Mammary microvascular endothelial cell (primary cell): Measurements from ENCODE around the gene UNC13A. TPM values are rescaled to one million over a fixed set of nuclear protein-coding genes. Genes with fewer than 3 reads are reported as not detected.

Source experiments
- total RNA-seq: library from RNA; depleted of rRNA; stranded (reverse); fragments of >200 nt; gene quantifications from 2 replicates; pipeline ENCODE4 v1.2.3, GENCODE V29; 2015

UNC13A gene
- total RNA-seq = under 0.01 and 0.54 TPM in 2 replicates

DNA sequence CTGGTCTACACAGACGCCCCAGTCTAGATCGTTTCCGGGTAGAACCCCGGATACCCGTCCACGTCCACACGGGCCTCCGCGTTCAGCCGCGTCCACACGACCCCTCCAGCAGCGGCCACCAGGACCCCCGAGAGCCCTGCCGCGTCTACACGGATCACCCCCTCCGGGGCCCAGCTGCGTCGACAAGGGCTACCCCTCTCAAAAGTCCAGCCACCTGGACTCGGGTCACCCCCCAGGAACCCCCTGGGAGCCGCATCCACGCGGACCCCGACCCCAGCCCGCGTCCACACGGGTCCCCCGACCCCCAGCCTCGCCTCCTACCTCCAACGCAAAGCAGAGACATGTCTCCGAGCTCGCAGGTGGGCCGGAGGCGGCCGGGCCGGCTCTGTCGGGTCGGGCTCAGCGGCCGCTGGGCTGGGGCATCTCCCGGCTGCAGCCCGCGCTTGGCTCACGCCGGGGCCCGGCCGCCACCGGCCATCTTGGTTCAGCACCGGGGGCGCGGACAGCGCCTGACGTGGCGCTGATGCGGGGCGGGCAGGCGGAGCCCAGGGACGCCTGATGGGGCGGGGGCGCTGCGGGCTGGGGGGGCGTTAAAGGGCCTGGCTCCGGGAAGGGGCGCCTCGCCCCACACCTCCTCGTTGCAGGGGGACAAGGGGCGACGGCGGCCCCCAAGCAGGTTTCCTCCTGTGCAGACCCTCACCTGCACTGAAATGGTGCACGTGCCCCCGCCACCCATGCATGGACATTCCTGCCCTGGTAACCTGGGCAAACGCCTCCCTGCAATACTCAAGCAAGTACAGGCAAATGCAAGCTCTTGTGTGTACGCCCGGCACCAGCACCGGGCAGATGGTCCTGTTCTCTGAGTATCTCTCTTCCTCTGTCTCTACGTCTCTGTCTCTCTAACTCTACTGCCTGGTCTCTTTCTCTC lies at the start of gene UNC13A:
UNC13A (minus strand) TSS at position 498 of the 928 bp plus-strand sequence; CDS start at position 343, 155 bp downstream.

DNA sequence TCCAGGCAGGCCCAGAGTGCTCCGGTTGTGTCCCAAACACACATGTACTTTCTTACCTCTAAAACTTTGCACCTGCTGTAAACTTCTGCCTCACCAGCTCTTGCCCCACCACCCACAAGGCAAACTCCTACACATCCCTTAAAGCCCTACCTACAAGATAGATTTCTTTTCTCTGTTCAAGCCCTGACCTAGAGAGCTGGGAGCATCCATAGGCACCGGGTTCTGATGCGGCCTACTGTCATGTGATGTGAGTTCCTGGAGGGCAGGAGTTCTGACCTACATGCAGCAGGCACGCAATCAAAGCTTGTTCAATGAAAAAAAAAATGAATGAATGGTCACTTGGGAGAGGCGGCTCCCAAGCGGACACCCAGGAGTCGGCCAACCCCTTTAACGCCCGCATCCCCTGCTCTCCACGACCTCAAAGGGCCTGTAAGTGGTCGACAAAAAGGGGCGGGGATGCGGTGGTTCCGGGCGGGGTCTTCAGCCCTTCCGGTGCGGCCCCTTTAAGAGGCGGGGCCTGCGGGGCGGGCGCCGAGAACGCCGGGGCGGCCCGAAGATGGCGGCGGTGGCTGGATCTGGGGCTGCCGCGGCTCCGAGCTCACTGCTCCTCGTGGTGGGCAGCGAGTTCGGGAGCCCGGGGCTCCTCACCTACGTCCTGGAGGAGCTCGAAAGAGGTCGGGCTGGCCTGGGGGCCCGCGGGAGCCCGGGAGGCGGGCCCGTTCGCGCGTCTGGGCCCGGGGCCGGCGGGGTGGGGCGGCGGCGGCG lies 31.0 kb upstream of the UNC13A start, which contains the start of gene MAP1S:
MAP1S (plus strand) TSS at position 534 of the 765 bp plus-strand sequence; CDS start at position 557, 23 bp downstream.

DNA sequence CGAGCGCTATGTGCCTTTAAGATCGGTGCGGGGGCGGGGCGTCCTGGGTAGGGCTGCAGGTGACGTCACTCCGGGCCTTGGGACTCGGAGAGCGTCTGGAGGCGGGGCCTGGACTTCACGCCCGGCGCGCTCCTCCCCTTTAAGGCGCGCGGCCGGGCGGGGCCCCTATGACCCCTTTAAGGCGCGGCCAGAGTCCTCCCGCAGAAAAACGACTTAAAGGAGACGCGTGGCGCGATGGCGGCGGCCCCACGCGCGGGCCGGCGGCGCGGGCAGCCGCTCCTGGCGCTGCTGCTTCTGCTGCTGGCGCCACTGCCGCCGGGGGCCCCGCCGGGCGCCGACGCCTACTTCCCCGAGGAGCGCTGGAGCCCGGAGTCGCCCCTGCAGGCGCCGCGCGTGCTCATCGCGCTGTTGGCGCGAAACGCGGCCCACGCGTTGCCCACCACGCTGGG lies 132.7 kb downstream of the UNC13A start, which contains the start of gene COLGALT1:
COLGALT1 (plus strand) TSS at position 170 of the 449 bp plus-strand sequence; CDS start at position 235, 65 bp downstream.

Other genes with a start within 250 kb of the UNC13A start
- not detected in 2 replicates for gene TMEM221, start 239.7 kb downstream of the UNC13A start, total RNA-seq
- not detected in 2 replicates for gene NXNL1, start 227.4 kb downstream of the UNC13A start, total RNA-seq
- gene SLC27A1, start 217.8 kb downstream of the UNC13A start, total RNA-seq = 7.5 and 8.9 TPM in 2 replicates
- gene PGLS, start 176.7 kb downstream of the UNC13A start, total RNA-seq = 92.7 and 109 TPM in 2 replicates
- 186 and 204 TPM in 2 replicates for gene COLGALT1, start 132.7 kb downstream of the UNC13A start, total RNA-seq
- 38.8 and 53.1 TPM in 2 replicates for gene MAP1S, start 31.1 kb upstream of the UNC13A start, total RNA-seq
- gene FCHO1, start 63.1 kb upstream of the UNC13A start, total RNA-seq = 0.87 and 3.3 TPM in 2 replicates
- gene B3GNT3, start 106.8 kb upstream of the UNC13A start, total RNA-seq = 0.05 and 0.13 TPM in 2 replicates
- 0.44 TPM in 1 of 2 replicates, not detected in the other for gene INSL3, start 133.2 kb upstream of the UNC13A start, total RNA-seq
- gene JAK3, start 159.6 kb upstream of the UNC13A start, total RNA-seq = 4.7 and 5.9 TPM in 2 replicates
- 1,320 and 1,512 TPM in 2 replicates for gene RPL18A, start 171.6 kb upstream of the UNC13A start, total RNA-seq
- gene SLC5A5, start 183.6 kb upstream of the UNC13A start, total RNA-seq = not detected in 2 replicates
- 111 and 120 TPM in 2 replicates for gene CCDC124, start 244.7 kb upstream of the UNC13A start, total RNA-seq